ENCODE results near the gene DMAC1. TPM values are rescaled to one million over a fixed set of nuclear protein-coding genes. Genes with fewer than 3 reads are reported as not detected.

DMAC1 gene
- total RNA-seq, 2 experiments from 2014 or later: 9.5 to 9.9 TPM

DNA sequence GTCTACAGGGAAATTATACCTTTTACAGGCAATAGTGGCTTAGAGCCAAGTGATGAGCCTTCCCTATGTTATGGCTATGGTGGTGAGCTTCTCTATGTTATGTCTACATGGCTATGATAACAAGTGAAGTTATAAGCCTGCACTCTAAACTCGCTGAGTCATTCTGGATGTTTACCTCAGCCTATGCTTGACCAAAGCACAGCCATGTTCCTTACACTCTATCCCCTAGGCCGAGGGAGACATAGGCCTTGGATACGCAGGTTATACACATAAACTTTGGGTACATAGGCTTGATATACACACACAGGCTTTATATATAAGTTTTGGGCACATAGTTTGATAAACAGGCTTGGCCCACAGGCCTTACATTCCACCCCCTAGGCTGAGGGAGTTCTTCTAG lies 13.8 kb downstream of the DMAC1 start:
- no peaks in the 10 kb centered on the region for H3K9me3 Mint-ChIP-seq
- TF ChIP-seq, protein P1, sequence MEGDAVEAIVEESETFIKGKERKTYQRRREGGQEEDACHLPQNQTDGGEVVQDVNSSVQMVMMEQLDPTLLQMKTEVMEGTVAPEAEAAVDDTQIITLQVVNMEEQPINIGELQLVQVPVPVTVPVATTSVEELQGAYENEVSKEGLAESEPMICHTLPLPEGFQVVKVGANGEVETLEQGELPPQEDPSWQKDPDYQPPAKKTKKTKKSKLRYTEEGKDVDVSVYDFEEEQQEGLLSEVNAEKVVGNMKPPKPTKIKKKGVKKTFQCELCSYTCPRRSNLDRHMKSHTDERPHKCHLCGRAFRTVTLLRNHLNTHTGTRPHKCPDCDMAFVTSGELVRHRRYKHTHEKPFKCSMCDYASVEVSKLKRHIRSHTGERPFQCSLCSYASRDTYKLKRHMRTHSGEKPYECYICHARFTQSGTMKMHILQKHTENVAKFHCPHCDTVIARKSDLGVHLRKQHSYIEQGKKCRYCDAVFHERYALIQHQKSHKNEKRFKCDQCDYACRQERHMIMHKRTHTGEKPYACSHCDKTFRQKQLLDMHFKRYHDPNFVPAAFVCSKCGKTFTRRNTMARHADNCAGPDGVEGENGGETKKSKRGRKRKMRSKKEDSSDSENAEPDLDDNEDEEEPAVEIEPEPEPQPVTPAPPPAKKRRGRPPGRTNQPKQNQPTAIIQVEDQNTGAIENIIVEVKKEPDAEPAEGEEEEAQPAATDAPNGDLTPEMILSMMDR (IDR thresholded peaks at IDR 0.05): no peak
- Histone ChIP-seq H3K9me3 (ENCODE audit: control insufficient read depth in 1 of 2, insufficient read depth in 1 of 2, low read length in 2 of 2) (no peaks in the 10 kb centered on the region), H3K4me3 (ENCODE audit: low read length) (no peak overlapping the region), H3K27ac (ENCODE audit: low read depth in 1 of 2, low read length in 2 of 2) (no peak overlapping the region), H3K36me3 (ENCODE audit: insufficient read depth, low read length) (no peaks in the 10 kb centered on the region), H3K4me1 (ENCODE audit: insufficient read depth, low read length) (peaks cover 4% of the 10 kb centered on the region), H3K27me3 (ENCODE audit: control insufficient read depth in 1 of 2, insufficient read depth in 2 of 2, low read length in 2 of 2) (no peaks in the 10 kb centered on the region)
- no peaks in the 10 kb centered on the region for H3K27me3 Mint-ChIP-seq
- ATAC-seq (ENCODE audit: poor library complexity) (no peak), DNase-seq (no peak)
- H3K27ac Mint-ChIP-seq: no peak overlapping the region
- ChIA-PET POLR2A (no interaction called here), CTCF (no interaction called here)
- peaks cover 8% of the 10 kb centered on the region for H3K36me3 Mint-ChIP-seq (ENCODE audit: low read depth)
- no peaks in the 10 kb centered on the region for H3K4me1 Mint-ChIP-seq (ENCODE audit: low read depth)
- no peak overlapping the region for H3K4me3 Mint-ChIP-seq
- intact Hi-C loops (cut with DNase I, micrococcal nuclease): no loop called here

DNA sequence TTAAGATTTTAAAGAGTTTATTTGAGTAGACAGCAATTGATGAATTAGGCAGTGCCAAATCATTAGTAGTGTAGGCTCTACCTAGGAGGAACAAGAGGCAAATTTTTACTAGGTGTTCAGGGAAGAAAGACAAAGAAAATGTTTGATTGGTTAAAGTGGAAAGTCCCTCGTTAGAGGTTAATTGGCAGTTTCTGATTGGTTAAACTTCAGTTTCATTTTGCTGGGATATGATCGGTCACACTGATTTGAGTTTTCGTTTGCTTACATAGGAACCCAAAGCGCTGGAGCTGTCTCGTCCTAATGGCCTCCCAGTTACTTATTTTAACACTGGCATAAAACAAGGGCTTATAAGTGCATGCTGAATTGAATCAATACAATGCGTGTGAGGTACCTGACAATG lies 15.1 kb downstream of the DMAC1 start:
- ChIA-PET POLR2A (no interaction called here), CTCF (no interaction called here)
- TF ChIP-seq, protein P1 (IDR thresholded peaks at IDR 0.05): no peak
- Histone ChIP-seq H3K27ac (ENCODE audit: low read depth in 1 of 2, low read length in 2 of 2) (no peak overlapping the region), H3K4me1 (ENCODE audit: insufficient read depth, low read length) (peaks cover 4% of the 10 kb centered on the region), H3K27me3 (ENCODE audit: control insufficient read depth in 1 of 2, insufficient read depth in 2 of 2, low read length in 2 of 2) (no peaks in the 10 kb centered on the region), H3K4me3 (ENCODE audit: low read length) (no peak overlapping the region), H3K36me3 (ENCODE audit: insufficient read depth, low read length) (no peaks in the 10 kb centered on the region), H3K9me3 (ENCODE audit: control insufficient read depth in 1 of 2, insufficient read depth in 1 of 2, low read length in 2 of 2) (no peaks in the 10 kb centered on the region)
- no peak overlapping the region for H3K4me3 Mint-ChIP-seq
- H3K4me1 Mint-ChIP-seq (ENCODE audit: low read depth): no peaks in the 10 kb centered on the region
- no peak overlapping the region for H3K27ac Mint-ChIP-seq
- intact Hi-C loops (cut with DNase I, micrococcal nuclease): no loop called here
- H3K9me3 Mint-ChIP-seq: no peaks in the 10 kb centered on the region
- ATAC-seq (ENCODE audit: poor library complexity) (no peak), DNase-seq (peak in 3 of 14 experiments; percentile 11 to 33 (median 21))
- no peaks in the 10 kb centered on the region for H3K27me3 Mint-ChIP-seq
- peaks cover 8% of the 10 kb centered on the region for H3K36me3 Mint-ChIP-seq (ENCODE audit: low read depth)

DNA sequence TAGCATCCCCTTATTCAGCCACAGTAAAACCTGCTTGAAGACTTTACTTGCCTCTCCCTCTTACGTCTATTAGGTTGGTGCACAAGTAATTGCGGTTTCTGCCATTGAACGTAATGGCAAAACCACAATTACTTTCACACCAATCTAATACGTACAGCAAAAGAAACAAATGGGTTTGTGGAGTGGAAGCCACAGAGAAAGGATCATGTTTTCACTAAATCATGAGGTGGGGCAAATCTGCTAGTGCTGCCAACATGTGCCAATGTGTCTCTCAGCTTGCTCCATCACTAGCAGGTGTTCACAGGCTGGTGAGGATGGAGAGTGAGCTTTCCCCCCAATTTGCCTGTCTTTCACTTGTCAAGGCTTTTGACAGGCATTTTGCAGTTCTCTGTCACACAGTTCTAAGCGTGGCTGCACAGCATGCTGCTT lies 15.9 kb downstream of the DMAC1 start:
- Mint-ChIP-seq H3K4me1 (ENCODE audit: low read depth) (no peaks in the 10 kb centered on the region), H3K27me3 (no peaks in the 10 kb centered on the region), H3K36me3 (ENCODE audit: low read depth) (peaks cover 8% of the 10 kb centered on the region), H3K4me3 (no peak overlapping the region), H3K9me3 (no peaks in the 10 kb centered on the region), H3K27ac (no peak overlapping the region)
- POLR2A ChIA-PET: no interaction called here
- TF ChIP-seq, protein P1 (IDR thresholded peaks at IDR 0.05): no peak
- intact Hi-C loops (cut with DNase I, micrococcal nuclease): no loop called here
- CTCF ChIA-PET: no interaction called here
- DNase-seq (peak in 1 of 14 experiments; percentile 23), ATAC-seq (ENCODE audit: poor library complexity) (no peak)
- H3K4me3 ChIP-seq (ENCODE audit: low read length): no peak overlapping the region
- no peaks in the 10 kb centered on the region for H3K9me3 ChIP-seq (ENCODE audit: control insufficient read depth in 1 of 2, insufficient read depth in 1 of 2, low read length in 2 of 2)
- no peaks in the 10 kb centered on the region for H3K36me3 ChIP-seq (ENCODE audit: insufficient read depth, low read length)
- H3K27me3 ChIP-seq (ENCODE audit: control insufficient read depth in 1 of 2, insufficient read depth in 2 of 2, low read length in 2 of 2): no peaks in the 10 kb centered on the region
- H3K4me1 ChIP-seq (ENCODE audit: insufficient read depth, low read length): peaks cover 4% of the 10 kb centered on the region
- no peak overlapping the region for H3K27ac ChIP-seq (ENCODE audit: low read depth in 1 of 2, low read length in 2 of 2)

All from CD4-positive, alpha-beta T cell (primary cell).